HL-60 (cell line): ENCODE data around the gene COL4A4.

Experiments
- CTCF ChIP-seq: IDR thresholded peaks from one replicate; pipeline ENCODE4 v1.5.1; 2011; ENCODE audit warnings: low read length, control low read depth, inconsistent platforms; ENCODE audit not compliant: insufficient read depth
- GABPA ChIP-seq: IDR thresholded peaks from 2 replicates; pipeline ENCODE4 v1.6.1; 2012; ENCODE audit warnings: low read depth
- POLR2AphosphoS5 ChIP-seq: IDR thresholded peaks from 2 replicates; pipeline ENCODE4 v1.6.1; 2012; ENCODE audit warnings: low read depth
- REST ChIP-seq: IDR thresholded peaks from 2 replicates; pipeline ENCODE4 v1.6.1; 2012; ENCODE audit warnings: low read depth; ENCODE audit not compliant: insufficient replicate concordance
- SPI1 ChIP-seq: IDR thresholded peaks from 2 replicates; pipeline ENCODE4 v1.6.1; 2012; ENCODE audit warnings: low read depth, mild to moderate bottlenecking, borderline replicate concordance

DNA sequence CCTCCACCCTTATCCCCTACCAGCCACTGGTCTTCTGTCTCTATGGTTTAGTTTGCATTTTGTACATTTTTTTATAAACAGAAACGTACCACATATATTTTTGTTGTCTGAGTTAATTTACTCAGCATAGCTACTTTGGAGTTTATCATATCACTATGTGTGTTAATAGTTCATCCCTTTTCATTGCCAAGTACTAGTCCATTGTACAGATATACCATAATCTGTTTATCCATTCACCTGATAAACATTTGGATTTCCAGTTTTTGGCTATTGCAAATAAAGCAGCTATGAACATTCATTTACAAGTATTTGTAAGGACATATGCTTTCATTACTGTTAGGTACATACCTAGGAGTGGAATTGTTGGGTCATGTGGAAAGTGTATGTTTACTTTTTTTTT lies 204.6 kb downstream of the COL4A4 start:
- TF ChIP-seq POLR2AphosphoS5 (no peak), CTCF (no peak), REST (no peak), GABPA (no peak), SPI1 (no peak)
